ENCODE results near the gene KRT17. TPM values are rescaled to one million over a fixed set of nuclear protein-coding genes. Genes with fewer than 3 reads are reported as not detected.
"Not testable (repeated sequence)": the region's sequence is repeated elsewhere in the genome, so short reads cannot be mapped to it uniquely, and the experiment has no call there.

Gene KRT17
- total and polyA plus RNA-seq, 2 donors = 195 to 2,044 TPM

DNA sequence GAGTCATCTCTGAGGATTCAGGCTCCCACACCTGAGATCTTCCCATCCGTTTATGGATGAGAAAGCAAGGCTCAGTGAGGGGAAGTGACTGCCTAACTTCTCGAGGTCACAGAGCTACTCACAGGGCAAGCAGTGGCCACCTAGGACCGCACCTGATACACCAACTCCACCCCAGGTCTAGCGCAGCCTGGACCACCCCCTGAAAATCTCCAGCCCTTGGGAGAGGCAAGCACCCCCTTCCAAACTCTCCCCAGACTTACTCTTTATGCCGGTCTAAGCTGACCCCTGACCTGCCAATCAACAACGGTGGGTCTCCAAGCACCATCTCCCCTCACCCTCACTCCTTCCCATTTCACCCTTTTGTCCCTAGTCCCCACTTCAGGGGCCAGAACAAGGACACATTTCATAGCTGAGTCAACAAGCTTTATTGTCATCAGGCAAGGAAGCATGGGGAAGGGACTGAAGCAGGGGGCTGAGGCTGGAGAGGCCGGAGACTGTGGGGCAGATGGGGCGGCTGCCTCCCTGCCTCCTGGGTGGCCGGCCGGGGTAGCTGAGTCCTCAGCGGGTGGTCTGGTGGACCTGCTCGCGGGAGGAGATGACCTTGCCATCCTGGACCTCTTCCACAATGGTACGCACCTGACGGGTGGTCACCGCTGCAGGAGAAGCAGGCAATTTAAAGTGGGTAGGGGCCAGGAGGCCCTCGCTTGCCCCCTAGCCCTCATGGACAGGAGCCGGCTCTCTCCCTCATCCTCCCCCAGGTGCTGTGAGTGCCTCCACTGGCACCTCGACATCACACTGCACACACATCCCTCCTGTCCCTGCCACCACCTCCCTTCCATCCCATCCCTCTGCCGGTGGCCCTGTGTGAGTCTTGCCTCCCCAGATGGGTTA is 5.1 kb downstream of the KRT17 start:
- no peaks in the 10 kb centered on the region for H3K9me3 ChIP-seq (ENCODE audit: control insufficient read depth in 2 of 2, insufficient read depth in 1 of 2, low read length in 1 of 2)
- no peak overlapping the region for H3K27ac ChIP-seq (ENCODE audit: low read depth in 1 of 2, low read length in 1 of 2)
- no peaks in the 10 kb centered on the region for H3K27me3 ChIP-seq (ENCODE audit: control insufficient read depth in 2 of 2, insufficient read depth in 1 of 2, low read length in 1 of 2)
- peaks cover 0 to 2% of the 10 kb centered on the region in 2 donors for H3K4me1 ChIP-seq (ENCODE audit: control insufficient read depth in 2 of 2, insufficient read depth in 2 of 2, low read length in 2 of 2)
- WGBS = 91% methylated on average over 20 of the region's 20 CpGs
- no peak for DNase-seq (ENCODE audit: low read depth in 6 of 9, low spot score in 9 of 9)
- H3K4me3 ChIP-seq (ENCODE audit: low read length in 2 of 2) = no peak overlapping the region
- no peaks in the 10 kb centered on the region for H3K36me3 ChIP-seq (ENCODE audit: control insufficient read depth in 2 of 2, insufficient read depth in 2 of 2, low read length in 1 of 2)

DNA sequence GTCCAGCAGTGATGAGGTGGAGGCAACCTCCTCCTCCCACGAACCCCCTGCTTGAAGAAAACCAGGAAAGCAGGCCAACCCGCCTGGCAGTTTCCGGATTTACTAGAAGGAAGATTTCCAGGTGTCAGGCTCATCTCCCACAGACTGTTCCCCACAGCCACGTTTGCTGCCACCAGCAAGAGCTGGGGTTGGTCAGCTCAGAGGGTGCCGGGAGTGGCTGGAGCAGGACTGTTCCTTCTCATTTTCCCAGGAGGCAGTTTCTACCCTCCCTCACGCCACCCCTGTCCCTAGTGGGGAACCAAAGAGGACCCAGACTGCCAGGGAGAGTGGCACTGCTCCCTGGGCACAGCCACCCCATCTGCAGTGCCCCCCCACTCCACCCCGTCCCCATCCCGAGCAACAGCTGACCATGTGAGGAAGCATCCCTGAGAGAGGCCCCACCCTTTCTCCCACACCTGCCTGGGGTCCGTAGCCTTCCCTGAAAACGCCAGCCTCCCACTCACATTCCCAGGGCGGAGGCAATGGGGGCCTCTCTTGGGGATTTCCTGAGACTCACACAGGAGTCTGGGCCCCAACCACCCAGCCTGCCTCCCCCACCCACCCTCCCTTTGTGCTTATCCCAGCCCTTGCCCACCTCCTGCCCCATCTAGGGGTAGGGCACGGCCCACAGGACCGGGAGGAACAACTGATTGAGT is 5.9 kb downstream of the KRT17 start:
- Histone ChIP-seq H3K9me3 (ENCODE audit: control insufficient read depth in 2 of 2, insufficient read depth in 1 of 2, low read length in 1 of 2) (no peaks in the 10 kb centered on the region), H3K4me3 (ENCODE audit: low read length in 2 of 2) (no peak overlapping the region), H3K4me1 (ENCODE audit: control insufficient read depth in 2 of 2, insufficient read depth in 2 of 2, low read length in 2 of 2) (peaks cover 0 to 2% of the 10 kb centered on the region in 2 donors), H3K27me3 (ENCODE audit: control insufficient read depth in 2 of 2, insufficient read depth in 1 of 2, low read length in 1 of 2) (no peaks in the 10 kb centered on the region), H3K36me3 (ENCODE audit: control insufficient read depth in 2 of 2, insufficient read depth in 2 of 2, low read length in 1 of 2) (no peaks in the 10 kb centered on the region), H3K27ac (ENCODE audit: low read depth in 1 of 2, low read length in 1 of 2) (no peak overlapping the region)
- DNase-seq (ENCODE audit: low read depth in 6 of 9, low spot score in 9 of 9) = no peak
- 82% methylated on average over 13 of the region's 13 CpGs for WGBS

- 83% methylated on average over 11 of the region's 11 CpGs for WGBS
- H3K4me3 ChIP-seq (ENCODE audit: low read length in 2 of 2) = no peak overlapping the region
- peaks cover 0 to 1% of the 10 kb centered on the region in 2 donors for H3K4me1 ChIP-seq (ENCODE audit: control insufficient read depth in 2 of 2, insufficient read depth in 2 of 2, low read length in 2 of 2)
- H3K27me3 ChIP-seq (ENCODE audit: control insufficient read depth in 2 of 2, insufficient read depth in 1 of 2, low read length in 1 of 2) = no peaks in the 10 kb centered on the region
- no peaks in the 10 kb centered on the region for H3K9me3 ChIP-seq (ENCODE audit: control insufficient read depth in 2 of 2, insufficient read depth in 1 of 2, low read length in 1 of 2)
- no peak overlapping the region for H3K27ac ChIP-seq (ENCODE audit: low read depth in 1 of 2, low read length in 1 of 2)
- no peak for DNase-seq (ENCODE audit: low read depth in 6 of 9, low spot score in 9 of 9)
- no peaks in the 10 kb centered on the region for H3K36me3 ChIP-seq (ENCODE audit: control insufficient read depth in 2 of 2, insufficient read depth in 2 of 2, low read length in 1 of 2)
Observed at GRCh38 chr17:41617698-41618097, 6.7 kb downstream of the KRT17 start.

GRCh38 chr17:41617136-41617535 is 7.2 kb downstream of the KRT17 start:
- Histone ChIP-seq H3K9me3 (ENCODE audit: control insufficient read depth in 2 of 2, insufficient read depth in 1 of 2, low read length in 1 of 2) (no peaks in the 10 kb centered on the region), H3K27me3 (ENCODE audit: control insufficient read depth in 2 of 2, insufficient read depth in 1 of 2, low read length in 1 of 2) (no peaks in the 10 kb centered on the region), H3K36me3 (ENCODE audit: control insufficient read depth in 2 of 2, insufficient read depth in 2 of 2, low read length in 1 of 2) (no peaks in the 10 kb centered on the region), H3K4me3 (ENCODE audit: low read length in 2 of 2) (no peak overlapping the region), H3K4me1 (ENCODE audit: control insufficient read depth in 2 of 2, insufficient read depth in 2 of 2, low read length in 2 of 2) (no peaks in the 10 kb centered on the region), H3K27ac (ENCODE audit: low read depth in 1 of 2, low read length in 1 of 2) (no peak overlapping the region)
- 94% methylated on average over 3 of the region's 3 CpGs for WGBS
- DNase-seq (ENCODE audit: low read depth in 6 of 9, low spot score in 9 of 9) = no peak

DNA sequence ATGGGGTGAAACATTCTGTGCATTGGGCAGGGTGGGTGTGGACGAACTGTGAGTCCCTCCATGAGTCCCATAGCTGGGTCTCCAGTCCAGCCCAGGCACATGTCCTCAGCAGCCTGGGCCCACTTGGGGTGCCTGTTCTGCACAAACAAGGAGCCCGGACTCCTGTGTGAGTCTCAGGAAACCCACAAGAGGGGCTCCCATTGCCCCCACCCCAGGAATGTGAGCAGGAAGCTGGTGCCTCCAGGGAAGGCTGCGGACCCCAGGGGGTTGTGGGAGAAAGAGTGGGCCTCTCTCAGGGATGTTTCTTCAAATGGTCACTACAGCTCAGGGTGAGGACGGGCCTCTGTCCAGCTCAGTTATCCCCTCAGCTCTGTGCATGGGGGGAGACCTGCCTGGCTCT is 7.9 kb downstream of the KRT17 start:
- not testable (repeated sequence) for H3K36me3 ChIP-seq (ENCODE audit: control insufficient read depth in 2 of 2, insufficient read depth in 2 of 2, low read length in 1 of 2); H3K27ac ChIP-seq (ENCODE audit: low read depth in 1 of 2, low read length in 1 of 2); H3K4me3 ChIP-seq (ENCODE audit: low read length in 2 of 2); H3K9me3 ChIP-seq (ENCODE audit: control insufficient read depth in 2 of 2, insufficient read depth in 1 of 2, low read length in 1 of 2); H3K27me3 ChIP-seq (ENCODE audit: control insufficient read depth in 2 of 2, insufficient read depth in 1 of 2, low read length in 1 of 2); H3K4me1 ChIP-seq (ENCODE audit: control insufficient read depth in 2 of 2, insufficient read depth in 2 of 2, low read length in 2 of 2); DNase-seq (ENCODE audit: low read depth in 6 of 9, low spot score in 9 of 9)
- WGBS = 86% methylated on average over 4 of the region's 4 CpGs

DNA sequence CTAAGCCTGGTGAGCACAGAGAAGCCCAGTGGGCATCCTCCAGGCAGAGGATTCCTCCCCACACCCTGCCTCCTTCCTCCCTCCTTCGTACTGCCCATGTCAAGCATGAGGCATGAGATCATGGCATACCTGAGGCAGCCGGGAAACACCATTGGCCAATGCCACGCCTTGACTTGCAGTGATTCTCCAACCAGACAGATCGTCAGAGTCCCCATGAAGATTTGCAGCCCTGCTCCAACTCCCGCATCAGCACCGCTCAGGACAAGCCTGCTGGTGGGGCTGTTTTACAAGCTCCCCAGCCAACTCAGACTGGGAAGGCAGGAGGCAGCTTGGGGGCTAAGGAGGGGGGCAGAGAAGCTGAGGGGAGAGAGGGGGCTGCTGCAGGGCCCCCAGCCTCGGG is 8.9 kb downstream of the KRT17 start:
- no peaks in the 10 kb centered on the region for H3K27me3 ChIP-seq (ENCODE audit: control insufficient read depth in 2 of 2, insufficient read depth in 1 of 2, low read length in 1 of 2)
- WGBS = 64% methylated on average over 7 of the region's 7 CpGs
- no peaks in the 10 kb centered on the region for H3K36me3 ChIP-seq (ENCODE audit: control insufficient read depth in 2 of 2, insufficient read depth in 2 of 2, low read length in 1 of 2)
- H3K27ac ChIP-seq (ENCODE audit: low read depth in 1 of 2, low read length in 1 of 2) = no peak overlapping the region
- no peak for DNase-seq (ENCODE audit: low read depth in 6 of 9, low spot score in 9 of 9)
- H3K9me3 ChIP-seq (ENCODE audit: control insufficient read depth in 2 of 2, insufficient read depth in 1 of 2, low read length in 1 of 2) = no peaks in the 10 kb centered on the region
- H3K4me3 ChIP-seq (ENCODE audit: low read length in 2 of 2) = no peak overlapping the region
- H3K4me1 ChIP-seq (ENCODE audit: control insufficient read depth in 2 of 2, insufficient read depth in 2 of 2, low read length in 2 of 2) = no peaks in the 10 kb centered on the region

GRCh38 chr17:41614767-41615166 is 9.6 kb downstream of the KRT17 start:
- H3K4me3 ChIP-seq (ENCODE audit: low read length in 2 of 2); H3K27ac ChIP-seq (ENCODE audit: low read depth in 1 of 2, low read length in 1 of 2); DNase-seq (ENCODE audit: low read depth in 6 of 9, low spot score in 9 of 9); H3K36me3 ChIP-seq (ENCODE audit: control insufficient read depth in 2 of 2, insufficient read depth in 2 of 2, low read length in 1 of 2); H3K27me3 ChIP-seq (ENCODE audit: control insufficient read depth in 2 of 2, insufficient read depth in 1 of 2, low read length in 1 of 2); H3K9me3 ChIP-seq (ENCODE audit: control insufficient read depth in 2 of 2, insufficient read depth in 1 of 2, low read length in 1 of 2); H3K4me1 ChIP-seq (ENCODE audit: control insufficient read depth in 2 of 2, insufficient read depth in 2 of 2, low read length in 2 of 2): not testable (repeated sequence)
- WGBS = 53% methylated on average over 9 of the region's 9 CpGs

DNA sequence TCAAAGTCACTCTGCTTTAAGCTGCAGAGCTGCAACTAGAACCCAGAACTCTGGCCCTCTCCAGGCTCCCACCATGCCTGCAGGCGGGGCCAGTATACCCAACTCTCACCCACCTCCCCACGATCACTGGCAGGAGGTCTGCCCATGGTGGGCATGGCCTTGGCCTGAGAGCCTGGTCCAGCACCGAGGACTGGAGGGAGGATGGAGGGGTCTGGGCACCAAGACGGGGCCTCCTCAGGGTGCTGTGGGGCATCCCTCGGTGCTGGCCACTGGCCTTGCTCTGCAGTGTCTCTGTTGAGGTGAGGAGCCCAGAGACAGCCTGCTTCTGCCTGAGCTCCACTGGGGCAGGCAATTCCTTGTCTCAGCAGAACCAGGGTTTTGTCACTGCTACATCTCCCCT is 10.3 kb downstream of the KRT17 start:
- no peaks in the 10 kb centered on the region for H3K4me1 ChIP-seq (ENCODE audit: control insufficient read depth in 2 of 2, insufficient read depth in 2 of 2, low read length in 2 of 2)
- no peak for DNase-seq (ENCODE audit: low read depth in 6 of 9, low spot score in 9 of 9)
- no peak overlapping the region for H3K27ac ChIP-seq (ENCODE audit: low read depth in 1 of 2, low read length in 1 of 2)
- no peaks in the 10 kb centered on the region for H3K9me3 ChIP-seq (ENCODE audit: control insufficient read depth in 2 of 2, insufficient read depth in 1 of 2, low read length in 1 of 2)
- peaks cover 0 to 4% of the 10 kb centered on the region in 2 donors for H3K27me3 ChIP-seq (ENCODE audit: control insufficient read depth in 2 of 2, insufficient read depth in 1 of 2, low read length in 1 of 2)
- H3K4me3 ChIP-seq (ENCODE audit: low read length in 2 of 2) = no peak overlapping the region
- 95% methylated on average over 5 of the region's 5 CpGs for WGBS
- no peaks in the 10 kb centered on the region for H3K36me3 ChIP-seq (ENCODE audit: control insufficient read depth in 2 of 2, insufficient read depth in 2 of 2, low read length in 1 of 2)

DNA sequence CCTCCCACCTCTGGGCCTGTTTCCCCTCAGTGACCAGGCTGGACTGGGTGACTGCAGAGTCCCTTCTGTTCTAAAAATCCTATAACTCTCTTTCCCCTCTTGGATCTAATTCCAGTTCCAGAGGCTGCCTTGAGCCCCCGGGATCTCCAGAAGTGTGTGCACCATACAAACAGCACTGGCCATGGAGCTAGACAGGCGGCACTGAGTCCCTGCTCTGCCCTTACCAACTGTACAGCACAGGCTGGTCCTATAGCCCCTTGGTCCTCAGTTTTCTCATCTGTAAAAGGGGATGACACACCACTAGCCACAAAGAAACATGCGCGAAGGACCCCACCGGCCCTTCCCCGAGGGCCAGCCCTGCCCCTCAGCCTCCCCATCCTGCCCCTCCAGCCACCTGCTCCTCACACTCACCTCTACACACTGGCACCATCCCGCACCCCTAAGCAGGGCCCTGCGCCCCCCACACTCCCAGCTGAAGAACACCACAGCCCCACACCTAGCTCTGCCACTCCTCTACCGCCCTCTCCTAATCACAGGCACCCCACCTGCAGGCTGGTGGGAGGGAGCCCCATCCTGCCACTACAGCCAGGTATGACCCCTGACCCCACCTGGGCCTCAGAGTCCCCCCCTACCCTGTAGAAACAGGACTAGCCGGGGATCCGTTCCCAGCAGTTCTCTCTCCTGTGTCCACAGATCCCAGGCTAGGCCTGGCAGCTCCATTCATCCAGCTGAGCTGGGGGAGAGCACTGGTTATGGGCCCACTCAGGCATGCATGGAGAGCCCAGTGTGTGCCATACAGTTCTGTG is 10.9 kb downstream of the KRT17 start:
- WGBS = 92% methylated on average over 11 of the region's 11 CpGs
- Histone ChIP-seq H3K4me3 (ENCODE audit: low read length in 2 of 2) (no peak overlapping the region), H3K9me3 (ENCODE audit: control insufficient read depth in 2 of 2, insufficient read depth in 1 of 2, low read length in 1 of 2) (no peaks in the 10 kb centered on the region), H3K4me1 (ENCODE audit: control insufficient read depth in 2 of 2, insufficient read depth in 2 of 2, low read length in 2 of 2) (no peaks in the 10 kb centered on the region), H3K27ac (ENCODE audit: low read depth in 1 of 2, low read length in 1 of 2) (no peak overlapping the region), H3K36me3 (ENCODE audit: control insufficient read depth in 2 of 2, insufficient read depth in 2 of 2, low read length in 1 of 2) (no peaks in the 10 kb centered on the region), H3K27me3 (ENCODE audit: control insufficient read depth in 2 of 2, insufficient read depth in 1 of 2, low read length in 1 of 2) (peaks cover 0 to 4% of the 10 kb centered on the region in 2 donors)
- no peak for DNase-seq (ENCODE audit: low read depth in 6 of 9, low spot score in 9 of 9)
